ENCODE measurements around the gene DPT. TPM values are rescaled to one million over a fixed set of nuclear protein-coding genes. Genes with fewer than 3 reads are reported as not detected.

DPT gene
- polyA plus RNA-seq, 3 donors, result not detected

DNA sequence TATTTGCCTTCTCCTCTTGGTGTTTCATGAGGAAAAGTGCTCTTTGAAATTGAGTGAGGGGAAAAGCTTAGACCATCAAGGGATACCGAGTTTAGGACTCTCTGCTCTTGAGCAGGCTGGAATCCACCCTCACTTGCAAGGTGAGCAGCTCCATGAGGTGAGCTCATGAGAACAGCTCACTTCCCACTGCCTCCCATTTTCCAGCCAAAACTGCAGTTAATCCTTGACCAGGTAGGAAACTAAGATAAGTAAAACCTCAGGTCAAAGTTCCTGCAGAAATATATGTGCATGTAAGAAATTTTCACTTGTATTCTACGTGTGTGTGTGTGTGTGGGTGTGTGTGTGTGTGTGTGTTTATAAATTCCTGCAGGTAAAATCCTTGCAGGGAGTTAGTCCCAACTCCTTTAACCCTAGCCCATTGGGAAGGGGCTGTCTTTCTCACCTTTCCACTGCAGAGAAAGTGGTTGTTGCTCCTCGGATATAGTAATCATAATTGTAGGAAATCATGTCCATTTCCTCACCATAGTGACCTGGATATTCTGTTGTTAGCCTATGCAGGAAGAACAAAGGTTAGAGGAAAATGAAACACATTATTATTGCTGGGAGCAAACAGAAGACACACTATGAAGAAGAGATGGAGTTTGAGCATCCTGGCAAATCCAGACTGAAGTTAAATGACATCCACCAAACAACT lies 28.3 kb downstream of the DPT start:
- H3K27ac ChIP-seq (ENCODE audit: low read depth in 1 of 2, low read length in 2 of 2), result no peak overlapping the region
- H3K4me1 ChIP-seq (ENCODE audit: control insufficient read depth in 1 of 2, insufficient read depth in 2 of 2, low read length in 2 of 2), result no peaks in the 10 kb centered on the region
- 100% methylated on average over 1 of the region's 3 CpGs for WGBS (ENCODE audit: insufficient coverage)
- DNase-seq, result no peak
- no peaks in the 10 kb centered on the region for H3K36me3 ChIP-seq (replicated peaks in 1 of 2; ENCODE audit: control insufficient read depth in 1 of 2, insufficient read depth in 2 of 2, low read length in 2 of 2)
- Mint-ChIP-seq H3K9me3 (peaks cover 0 to 5% (median 1%) of the 10 kb centered on the region in 7 donors), H3K36me3 (no peaks in the 10 kb centered on the region), H3K27ac (no peak overlapping the region), H3K4me1 (no peaks in the 10 kb centered on the region), H3K27me3 (ENCODE audit: low read depth in 3 of 3) (no peaks in the 10 kb centered on the region), H3K4me3 (no peak overlapping the region)
- no peak overlapping the region for H3K9ac ChIP-seq (ENCODE audit: insufficient read depth, low read length, poor library complexity, severe bottlenecking)
- no peaks in the 10 kb centered on the region for H3K27me3 ChIP-seq (ENCODE audit: control insufficient read depth in 2 of 2, insufficient read depth in 2 of 2, low read length in 2 of 2)
- H3K4me2 ChIP-seq (replicated peaks; ENCODE audit: extremely low read depth, low read length, poor library complexity, severe bottlenecking), result no peak overlapping the region
- no peaks in the 10 kb centered on the region for H3K79me2 ChIP-seq (ENCODE audit: insufficient read depth, low read length)
- intact Hi-C loops (cut with micrococcal nuclease), result no loop called here
- no peak overlapping the region for H3K4me3 ChIP-seq (replicated peaks in 1 of 3; ENCODE audit: low read depth in 2 of 3, low read length in 3 of 3)
- H4K20me1 ChIP-seq (ENCODE audit: insufficient read depth, low read length), result no peaks in the 10 kb centered on the region
- TF ChIP-seq CTCF (IDR thresholded peaks at IDR 0.05), result no peak
- H3K9me3 ChIP-seq (replicated peaks in 1 of 2; ENCODE audit: control insufficient read depth in 1 of 2, insufficient read depth in 1 of 2, low read length in 2 of 2), result no peaks in the 10 kb centered on the region
- H2AFZ ChIP-seq (ENCODE audit: insufficient read depth, low read depth, low read length, poor library complexity, severe bottlenecking), result no peak overlapping the region

DNA sequence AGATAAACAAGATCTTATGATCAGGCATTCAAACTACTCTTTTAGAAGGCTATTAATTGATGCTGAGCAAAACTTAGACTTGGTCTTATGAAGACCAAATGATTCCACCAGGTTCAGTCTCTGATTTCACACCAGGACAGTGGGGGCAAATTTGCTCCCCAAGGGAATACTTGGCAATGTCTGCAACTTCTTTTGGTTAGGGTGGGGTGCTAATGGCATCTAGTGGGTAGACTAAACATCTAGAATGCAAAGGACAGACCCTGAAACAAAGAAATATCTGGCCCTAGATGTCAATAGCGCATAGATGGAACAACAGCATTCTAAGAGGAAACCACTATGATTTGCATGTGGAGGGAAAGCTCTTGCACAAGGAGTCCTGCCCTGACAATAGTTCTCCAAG lies 30.6 kb downstream of the DPT start:
- TF ChIP-seq CTCF (IDR thresholded peaks at IDR 0.05), result no peak
- DNase-seq, result no peak
- H2AFZ ChIP-seq (ENCODE audit: insufficient read depth, low read depth, low read length, poor library complexity, severe bottlenecking), result no peak overlapping the region
- no peaks in the 10 kb centered on the region for H3K36me3 ChIP-seq (replicated peaks in 1 of 2; ENCODE audit: control insufficient read depth in 1 of 2, insufficient read depth in 2 of 2, low read length in 2 of 2)
- no peaks in the 10 kb centered on the region for H3K79me2 ChIP-seq (ENCODE audit: insufficient read depth, low read length)
- Mint-ChIP-seq H3K4me1 (no peaks in the 10 kb centered on the region), H3K4me3 (no peak overlapping the region), H3K27ac (no peak overlapping the region), H3K27me3 (ENCODE audit: low read depth in 3 of 3) (no peaks in the 10 kb centered on the region), H3K9me3 (peaks cover 0 to 1% (median 0%) of the 10 kb centered on the region in 7 donors), H3K36me3 (no peaks in the 10 kb centered on the region)
- intact Hi-C loops (cut with micrococcal nuclease), result no loop called here
- H3K9me3 ChIP-seq (replicated peaks in 1 of 2; ENCODE audit: control insufficient read depth in 1 of 2, insufficient read depth in 1 of 2, low read length in 2 of 2), result no peaks in the 10 kb centered on the region
- no peak overlapping the region for H3K4me2 ChIP-seq (replicated peaks; ENCODE audit: extremely low read depth, low read length, poor library complexity, severe bottlenecking)
- no peaks in the 10 kb centered on the region for H4K20me1 ChIP-seq (ENCODE audit: insufficient read depth, low read length)
- WGBS (ENCODE audit: insufficient coverage), result 44% methylated on average over 1 of the region's 1 CpG
- H3K27ac ChIP-seq (ENCODE audit: low read depth in 1 of 2, low read length in 2 of 2), result no peak overlapping the region
- H3K9ac ChIP-seq (ENCODE audit: insufficient read depth, low read length, poor library complexity, severe bottlenecking), result no peak overlapping the region
- no peaks in the 10 kb centered on the region for H3K27me3 ChIP-seq (ENCODE audit: control insufficient read depth in 2 of 2, insufficient read depth in 2 of 2, low read length in 2 of 2)
- H3K4me1 ChIP-seq (ENCODE audit: control insufficient read depth in 1 of 2, insufficient read depth in 2 of 2, low read length in 2 of 2), result no peaks in the 10 kb centered on the region
- no peak overlapping the region for H3K4me3 ChIP-seq (replicated peaks in 1 of 3; ENCODE audit: low read depth in 2 of 3, low read length in 3 of 3)

Measured in CD14-positive monocyte (primary cell).